ENCODE data around the gene SPOCD1. TPM values are rescaled to one million over a fixed set of nuclear protein-coding genes. Genes with fewer than 3 reads are reported as not detected.

Gene SPOCD1
- total RNA-seq, 4 donors from 2014 or later: 0.42 to 14.1 (median 0.66) TPM; not detected in 1

DNA sequence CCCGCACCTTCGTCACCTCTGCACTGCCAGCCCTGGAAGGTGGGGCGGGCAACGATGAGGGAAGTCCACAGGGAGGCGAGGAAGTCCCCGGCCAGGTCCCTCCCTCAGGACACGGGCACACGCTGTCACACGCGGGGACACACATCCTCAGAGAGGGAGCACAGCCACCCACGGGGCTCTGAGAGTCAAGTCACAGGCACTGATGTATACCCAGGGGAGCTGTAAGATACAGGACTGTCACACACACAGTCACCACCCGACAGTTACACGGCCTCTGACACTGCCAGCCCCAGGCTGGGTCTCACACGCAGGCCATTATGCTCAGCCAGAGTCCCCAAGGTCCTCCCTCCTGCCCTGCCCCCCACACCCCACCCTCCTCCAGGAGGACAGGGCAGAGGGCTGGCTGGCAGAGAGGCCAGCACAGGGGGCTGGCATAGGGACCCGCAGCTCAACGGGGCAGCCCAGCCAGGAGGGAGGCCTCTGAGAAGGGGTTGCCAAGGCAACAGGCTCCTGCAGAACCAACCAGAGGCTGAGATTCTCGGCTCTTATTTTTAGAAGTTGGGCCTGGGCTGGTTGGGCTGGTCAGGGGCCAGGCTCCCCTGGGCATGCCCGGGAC is 34.0 kb downstream of the SPOCD1 start:
- no peaks in the 10 kb centered on the region for H3K36me3 ChIP-seq
- 21 to 44% methylated on average over 8 to 14 of the region's 18 CpGs for WGBS, 2 donors
- TF ChIP-seq EP300 (IDR thresholded peaks at IDR 0.05): no peak
- no peak for TF ChIP-seq POLR2A (IDR thresholded peaks at IDR 0.05)
- TF ChIP-seq, protein P1, sequence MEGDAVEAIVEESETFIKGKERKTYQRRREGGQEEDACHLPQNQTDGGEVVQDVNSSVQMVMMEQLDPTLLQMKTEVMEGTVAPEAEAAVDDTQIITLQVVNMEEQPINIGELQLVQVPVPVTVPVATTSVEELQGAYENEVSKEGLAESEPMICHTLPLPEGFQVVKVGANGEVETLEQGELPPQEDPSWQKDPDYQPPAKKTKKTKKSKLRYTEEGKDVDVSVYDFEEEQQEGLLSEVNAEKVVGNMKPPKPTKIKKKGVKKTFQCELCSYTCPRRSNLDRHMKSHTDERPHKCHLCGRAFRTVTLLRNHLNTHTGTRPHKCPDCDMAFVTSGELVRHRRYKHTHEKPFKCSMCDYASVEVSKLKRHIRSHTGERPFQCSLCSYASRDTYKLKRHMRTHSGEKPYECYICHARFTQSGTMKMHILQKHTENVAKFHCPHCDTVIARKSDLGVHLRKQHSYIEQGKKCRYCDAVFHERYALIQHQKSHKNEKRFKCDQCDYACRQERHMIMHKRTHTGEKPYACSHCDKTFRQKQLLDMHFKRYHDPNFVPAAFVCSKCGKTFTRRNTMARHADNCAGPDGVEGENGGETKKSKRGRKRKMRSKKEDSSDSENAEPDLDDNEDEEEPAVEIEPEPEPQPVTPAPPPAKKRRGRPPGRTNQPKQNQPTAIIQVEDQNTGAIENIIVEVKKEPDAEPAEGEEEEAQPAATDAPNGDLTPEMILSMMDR (IDR thresholded peaks at IDR 0.05): no peak
- H3K4me3 ChIP-seq: no peak overlapping the region
- peaks cover 0 to 4% (median 0%) of the 10 kb centered on the region in 4 donors for H3K4me1 ChIP-seq
- no peak overlapping the region for H3K27ac ChIP-seq
- peaks cover 0 to 15% of the 10 kb centered on the region in 2 donors for H3K27me3 ChIP-seq
- no peak for DNase-seq (ENCODE audit: low spot score in 2 of 2)
- no peaks in the 10 kb centered on the region for H3K9me3 ChIP-seq

DNA sequence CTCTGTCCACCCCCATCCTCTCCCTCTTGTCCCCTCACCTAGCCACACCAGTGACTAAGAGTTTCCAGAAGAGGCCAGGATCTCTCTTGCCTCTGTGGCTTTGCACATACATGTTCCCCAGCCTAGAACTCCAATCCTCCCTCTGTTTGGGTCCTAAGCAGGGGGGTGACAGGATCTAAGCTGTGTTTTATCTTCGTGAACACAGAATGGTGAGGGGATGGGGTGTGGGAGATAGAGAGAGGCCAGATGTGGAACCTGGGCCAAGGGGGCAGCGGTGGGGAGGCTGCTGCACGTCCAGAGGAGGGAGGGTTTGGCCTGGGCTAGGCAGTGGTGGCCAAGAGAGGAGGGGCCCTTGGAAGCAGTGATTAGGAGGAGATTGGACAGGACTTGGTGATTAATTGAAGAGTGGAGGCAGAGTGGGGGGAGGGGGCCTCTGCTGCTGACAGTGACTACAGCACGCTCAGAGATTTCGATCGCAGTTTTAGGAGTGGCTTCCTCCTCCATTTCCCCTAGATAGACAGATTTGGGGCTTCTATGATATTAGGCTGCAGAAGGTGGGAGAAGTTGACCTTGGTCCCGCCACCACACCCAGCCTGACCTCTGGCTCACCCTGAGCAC is 34.6 kb downstream of the SPOCD1 start:
- DNase-seq (ENCODE audit: low spot score in 2 of 2): no peak
- H3K27me3 ChIP-seq: peaks cover 0 to 22% of the 10 kb centered on the region in 2 donors
- WGBS, 2 donors: 63 to 66% methylated on average over 6 to 7 of the region's 7 CpGs

DNA sequence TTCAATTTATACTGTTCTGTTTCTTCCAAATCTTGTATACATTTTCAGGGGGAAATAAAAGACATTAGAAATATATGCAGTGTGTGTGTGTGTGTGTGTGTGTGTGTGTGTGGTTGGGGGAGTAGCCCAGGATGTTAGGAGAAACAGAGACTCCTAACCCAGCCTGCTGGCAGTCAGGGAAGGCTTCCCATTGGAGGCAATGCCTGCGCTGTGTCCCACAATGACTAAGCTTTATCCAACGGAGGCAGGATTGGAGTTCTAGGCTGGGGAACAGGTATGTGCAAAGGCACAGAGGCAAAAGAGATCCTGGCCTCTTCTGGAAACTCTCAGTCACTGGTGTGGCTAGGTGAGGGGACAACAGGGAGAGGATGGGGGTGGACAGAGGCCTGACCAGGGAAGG is 35.2 kb downstream of the SPOCD1 start:
- H3K27ac ChIP-seq: no peak overlapping the region
- no peaks in the 10 kb centered on the region for H3K36me3 ChIP-seq
- peaks cover 0 to 28% of the 10 kb centered on the region in 2 donors for H3K27me3 ChIP-seq
- peaks cover 0 to 4% (median 0%) of the 10 kb centered on the region in 4 donors for H3K4me1 ChIP-seq
- DNase-seq (ENCODE audit: low spot score in 2 of 2): no peak
- 84 to 85% methylated on average over 2 of the region's 2 CpGs for WGBS, 2 donors
- no peaks in the 10 kb centered on the region for H3K9me3 ChIP-seq
- no peak for TF ChIP-seq POLR2A (IDR thresholded peaks at IDR 0.05)
- TF ChIP-seq, protein P1 (IDR thresholded peaks at IDR 0.05): no peak
- no peak for TF ChIP-seq EP300 (IDR thresholded peaks at IDR 0.05)
- no peak overlapping the region for H3K4me3 ChIP-seq

More for the DNA sequence above, 34.6 kb downstream of the SPOCD1 start:
- Histone ChIP-seq H3K4me3 (no peak overlapping the region), H3K27ac (no peak overlapping the region), H3K36me3 (no peaks in the 10 kb centered on the region), H3K4me1 (peaks cover 0 to 4% (median 0%) of the 10 kb centered on the region in 4 donors), H3K9me3 (no peaks in the 10 kb centered on the region)
- TF ChIP-seq, protein P1 (IDR thresholded peaks at IDR 0.05): no peak
- no peak for TF ChIP-seq EP300 (IDR thresholded peaks at IDR 0.05)
- TF ChIP-seq POLR2A (IDR thresholded peaks at IDR 0.05): no peak

DNA sequence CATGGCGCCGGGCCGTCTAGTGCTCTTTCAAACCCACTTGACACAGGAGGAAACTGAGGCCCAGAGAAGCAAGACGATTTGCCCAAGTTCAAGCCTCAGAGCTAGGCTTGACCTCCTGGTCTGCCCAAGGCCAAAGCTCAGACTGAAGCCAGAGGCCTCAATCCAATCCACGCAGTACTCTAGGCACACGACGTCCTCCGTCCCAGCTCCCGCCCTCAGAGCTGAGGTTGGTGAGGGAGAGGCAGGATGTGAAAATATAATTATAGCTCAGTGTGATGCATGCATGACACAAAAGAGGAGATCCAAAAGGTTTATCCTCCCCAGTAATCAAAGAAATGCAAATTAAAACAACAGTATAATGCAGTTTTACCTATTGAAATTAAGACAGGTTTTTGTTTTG is 36.1 kb downstream of the SPOCD1 start:
- TF ChIP-seq EP300 (IDR thresholded peaks at IDR 0.05): no peak
- no peak for TF ChIP-seq POLR2A (IDR thresholded peaks at IDR 0.05)
- TF ChIP-seq, protein P1 (IDR thresholded peaks at IDR 0.05): no peak
- H3K36me3 ChIP-seq: no peaks in the 10 kb centered on the region
- peaks cover 0 to 4% (median 0%) of the 10 kb centered on the region in 4 donors for H3K4me1 ChIP-seq
- H3K4me3 ChIP-seq: no peak overlapping the region
- 80 to 83% methylated on average over 9 of the region's 9 CpGs for WGBS, 2 donors
- H3K27me3 ChIP-seq: peaks cover 0 to 37% of the 10 kb centered on the region in 2 donors
- DNase-seq (ENCODE audit: low spot score in 2 of 2): no peak
- H3K9me3 ChIP-seq: no peaks in the 10 kb centered on the region
- H3K27ac ChIP-seq: no peak overlapping the region

DNA sequence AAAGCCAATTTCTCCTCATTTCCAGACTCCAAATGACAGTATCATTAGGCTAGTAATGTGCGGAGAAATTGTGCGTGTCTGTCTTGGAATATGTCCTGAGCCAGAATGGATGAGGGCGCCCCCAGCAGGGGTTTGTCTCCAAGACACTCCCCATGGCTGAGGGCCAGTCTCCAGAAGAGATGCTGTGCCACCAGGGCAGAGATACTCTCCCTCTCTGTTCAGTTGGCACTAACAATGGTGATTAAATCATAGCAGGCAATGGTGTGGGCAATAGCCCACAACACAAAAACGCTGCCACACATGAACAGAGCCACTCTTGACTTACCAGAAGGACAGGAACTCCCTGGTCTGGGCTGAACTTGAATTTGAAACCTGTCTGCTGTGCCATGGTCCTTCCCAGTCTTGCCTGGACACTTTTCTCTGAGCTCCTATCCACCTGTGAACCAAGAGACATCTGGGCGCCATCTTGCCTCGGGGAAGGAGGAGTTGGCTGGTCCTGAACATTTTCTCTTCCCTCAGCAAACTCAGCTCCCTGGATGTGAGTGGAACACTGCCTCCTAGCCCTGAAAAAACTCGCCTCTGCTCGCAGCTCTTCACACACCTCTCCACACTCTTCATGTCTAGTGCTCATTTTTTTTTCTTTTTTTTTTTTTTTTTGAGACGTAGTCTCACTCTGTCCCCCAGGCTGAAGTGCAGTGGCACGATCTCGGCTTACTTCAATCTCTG is 36.9 kb downstream of the SPOCD1 start:
- 83 to 89% methylated on average over 11 of the region's 11 CpGs for WGBS, 2 donors
- H3K27me3 ChIP-seq: peaks cover 0 to 45% of the 10 kb centered on the region in 2 donors
- no peak for DNase-seq (ENCODE audit: low spot score in 2 of 2)
- no peak overlapping the region for H3K27ac ChIP-seq
- TF ChIP-seq POLR2A (IDR thresholded peaks at IDR 0.05) (no peak), EP300 (IDR thresholded peaks at IDR 0.05) (no peak)
- TF ChIP-seq, protein P1 (IDR thresholded peaks at IDR 0.05): no peak
- peaks cover 0 to 4% (median 0%) of the 10 kb centered on the region in 4 donors for H3K4me1 ChIP-seq
- H3K4me3 ChIP-seq: no peak overlapping the region
- no peaks in the 10 kb centered on the region for H3K9me3 ChIP-seq
- no peaks in the 10 kb centered on the region for H3K36me3 ChIP-seq

All from tibial nerve (tissue), 4 donors.